H9 (cell line): ENCODE data around the gene CEP170B. TPM values are rescaled to one million over a fixed set of nuclear protein-coding genes. Genes with fewer than 3 reads are reported as not detected.

Experiments
- DNase-seq: peaks from one replicate; pipeline ENCODE4 v3.0.0-alpha.2; 2017
- H2AFZ ChIP-seq: one replicate; pipeline ENCODE4 v1.6.1; 2013; ENCODE audit warnings: mild to moderate bottlenecking, low read length, control low read depth, moderate library complexity
- H2AK5ac ChIP-seq: 2 replicates; pipeline ENCODE4 v1.6.1; 2013; ENCODE audit warnings: low read length, control low read depth, mixed read lengths; ENCODE audit not compliant: insufficient read length
- H2BK120ac ChIP-seq: one replicate; pipeline ENCODE4 v1.6.1; 2013; ENCODE audit warnings: low read depth, mild to moderate bottlenecking, low read length, control low read depth, inconsistent platforms; ENCODE audit not compliant: poor library complexity, severe bottlenecking
- H2BK12ac ChIP-seq: 2 replicates; pipeline ENCODE4 v1.6.1; 2013; ENCODE audit warnings: low read length, control low read depth, mixed read lengths, low read depth; ENCODE audit not compliant: insufficient read length
- H2BK15ac ChIP-seq: 2 replicates; pipeline ENCODE4 v1.6.1; 2013; ENCODE audit warnings: low read depth, low read length, control low read depth
- H2BK20ac ChIP-seq: one replicate; pipeline ENCODE4 v1.6.1; 2013; ENCODE audit warnings: low read depth, mild to moderate bottlenecking, low read length, control low read depth, inconsistent platforms; ENCODE audit not compliant: poor library complexity, severe bottlenecking
- H2BK5ac ChIP-seq: 2 replicates; pipeline ENCODE4 v1.6.1; 2013; ENCODE audit warnings: low read length, control low read depth, mixed read lengths; ENCODE audit not compliant: insufficient read length
- H3K14ac ChIP-seq: 2 replicates; pipeline ENCODE4 v1.6.1; 2013; ENCODE audit warnings: low read length, control low read depth; ENCODE audit not compliant: insufficient read depth
- H3K18ac ChIP-seq: 2 replicates; pipeline ENCODE4 v1.6.1; 2013; ENCODE audit warnings: low read depth, mild to moderate bottlenecking, mixed read lengths, low read length, control low read depth; ENCODE audit not compliant: insufficient read length
- H3K23ac ChIP-seq: 2 replicates; pipeline ENCODE4 v1.6.1; 2013; ENCODE audit warnings: low read length, control low read depth, mixed read lengths, low read depth; ENCODE audit not compliant: insufficient read length
- H3K23me2 ChIP-seq: 2 replicates; pipeline ENCODE4 v1.6.1; 2013; ENCODE audit warnings: low read depth, mild to moderate bottlenecking, mixed read lengths, low read length, control low read depth; ENCODE audit not compliant: insufficient read length, poor library complexity, severe bottlenecking
- H3K27ac ChIP-seq: 2 replicates; pipeline ENCODE4 v1.5.1; 2013; ENCODE audit warnings: low read length, control low read depth, mixed read lengths, low read depth; ENCODE audit not compliant: insufficient read length
- H3K27me3 ChIP-seq: 2 replicates; pipeline ENCODE4 v1.6.1; 2013; ENCODE audit warnings: low read length, control low read depth, inconsistent platforms; ENCODE audit not compliant: insufficient read depth
- H3K4ac ChIP-seq: 2 replicates; pipeline ENCODE4 v1.6.1; 2013; ENCODE audit warnings: low read depth, mild to moderate bottlenecking, control low read depth, inconsistent platforms, low read length, moderate library complexity
- H3K4me1 ChIP-seq: 2 replicates; pipeline ENCODE4 v1.6.1; 2013; ENCODE audit warnings: low read length, control low read depth, inconsistent platforms; ENCODE audit not compliant: insufficient read depth
- H3K4me2 ChIP-seq: 2 replicates; pipeline ENCODE4 v1.6.1; 2013; ENCODE audit warnings: low read length, control low read depth, mixed read lengths; ENCODE audit not compliant: insufficient read length, insufficient read depth
- H3K56ac ChIP-seq: 2 replicates; pipeline ENCODE4 v1.6.1; 2013; ENCODE audit warnings: low read depth, mild to moderate bottlenecking, mixed read lengths, low read length, control low read depth; ENCODE audit not compliant: insufficient read length
- H3K79me1 ChIP-seq: 2 replicates; pipeline ENCODE4 v1.6.1; 2013; ENCODE audit warnings: low read depth, mild to moderate bottlenecking, moderate library complexity, low read length, control low read depth, inconsistent platforms; ENCODE audit not compliant: insufficient read depth, poor library complexity, severe bottlenecking
- H3K79me2 ChIP-seq: 2 replicates; pipeline ENCODE4 v1.6.1; 2013; ENCODE audit warnings: low read length, control low read depth, inconsistent platforms; ENCODE audit not compliant: insufficient read depth
- H3K9ac ChIP-seq: 2 replicates; pipeline ENCODE4 v1.6.1; 2013; ENCODE audit warnings: low read length, control low read depth, mixed read lengths; ENCODE audit not compliant: insufficient read length; ENCODE audit errors: extremely low read depth
- H3K9me3 ChIP-seq: one replicate; pipeline ENCODE4 v1.6.1; 2013; ENCODE audit warnings: low read depth, low read length, inconsistent platforms; ENCODE audit not compliant: control insufficient read depth
- H3T11ph ChIP-seq: one replicate; pipeline ENCODE4 v1.6.1; 2013; ENCODE audit warnings: mild to moderate bottlenecking, low read length, control low read depth, inconsistent platforms
- H4K20me1 ChIP-seq: one replicate; pipeline ENCODE4 v1.6.1; 2013; ENCODE audit not compliant: control insufficient read depth, insufficient read length, insufficient read depth
- H4K5ac ChIP-seq: 2 replicates; pipeline ENCODE4 v1.6.1; 2013; ENCODE audit warnings: low read depth, mild to moderate bottlenecking, mixed read lengths, low read length, control low read depth; ENCODE audit not compliant: insufficient read length
- H4K8ac ChIP-seq: replicated peaks from 2 replicates; pipeline ENCODE4 v1.6.1; 2013; ENCODE audit warnings: low read length, control low read depth, mixed read lengths, low read depth; ENCODE audit not compliant: insufficient read length
- H4K91ac ChIP-seq: 2 replicates; pipeline ENCODE4 v1.6.1; 2013; ENCODE audit warnings: low read depth, mild to moderate bottlenecking, moderate library complexity, mixed read lengths, low read length, control low read depth; ENCODE audit not compliant: insufficient read length
- H3K27ac Mint-ChIP-seq, 3 experiments: 2 replicates in 2 of 3; 3 replicates in 1 of 3; pipeline ENCODE4 v1.8.0; 2020 to 2021; ENCODE audit warnings: mixed read lengths in 3 of 3, mild to moderate bottlenecking in 1 of 3, moderate library complexity in 1 of 3
- H3K27me3 Mint-ChIP-seq: 2 replicates; pipeline ENCODE4 v1.8.0; 2021; ENCODE audit warnings: low read depth, mild to moderate bottlenecking, moderate library complexity, mixed read lengths
- H3K36me3 Mint-ChIP-seq, 3 experiments: 2 replicates in 2 of 3; 3 replicates in 1 of 3; pipeline ENCODE4 v1.8.0; 2020 to 2021; ENCODE audit warnings: low read depth in 3 of 3, mixed read lengths in 3 of 3; ENCODE audit not compliant: insufficient read depth in 1 of 3
- H3K4me1 Mint-ChIP-seq, 2 experiments: 2 replicates each; pipeline ENCODE4 v1.8.0; 2020; ENCODE audit warnings: mixed read lengths in 2 of 2
- H3K4me3 Mint-ChIP-seq, 2 experiments: 2 replicates in 1 of 2; 3 replicates in 1 of 2; pipeline ENCODE4 v1.8.0; 2020 to 2021; ENCODE audit warnings: mild to moderate bottlenecking in 2 of 2, mixed read lengths in 2 of 2, moderate library complexity in 1 of 2
- H3K9me3 Mint-ChIP-seq, 2 experiments: 2 replicates in 1 of 2; 3 replicates in 1 of 2; pipeline ENCODE4 v1.8.0; 2020; ENCODE audit warnings: mild to moderate bottlenecking in 2 of 2, mixed read lengths in 2 of 2, moderate library complexity in 1 of 2
- WGBS: extraction: QIAGEN DNeasy Blood & Tissue Kit; methylation state at CpG from one replicate; pipeline ENCODE4 v1.1.7; 2013; ENCODE audit warnings: missing lambda C conversion rate, low lambda C conversion rate, mixed read lengths; ENCODE audit not compliant: insufficient read length; ENCODE audit errors: extremely low coverage; 5-methylcytosine and 5-hydroxymethylcytosine counted together
- total RNA-seq: library from RNA; stranded (reverse); gene quantifications from 2 replicates; pipeline ENCODE4 v1.2.1, GENCODE V29; 2021
- TF ChIP-seq, protein P1 (sequence below): fragments of 200-600 bp; sonication (generic); conservative IDR thresholded peaks from 3 replicates; pipeline ENCODE4 v1.8.0; 2021; ENCODE audit warnings: antibody characterized with exemption, mild to moderate bottlenecking

CEP170B gene
- total RNA-seq, 1 experiment from 2014 or later: 28.8 TPM

DNA sequence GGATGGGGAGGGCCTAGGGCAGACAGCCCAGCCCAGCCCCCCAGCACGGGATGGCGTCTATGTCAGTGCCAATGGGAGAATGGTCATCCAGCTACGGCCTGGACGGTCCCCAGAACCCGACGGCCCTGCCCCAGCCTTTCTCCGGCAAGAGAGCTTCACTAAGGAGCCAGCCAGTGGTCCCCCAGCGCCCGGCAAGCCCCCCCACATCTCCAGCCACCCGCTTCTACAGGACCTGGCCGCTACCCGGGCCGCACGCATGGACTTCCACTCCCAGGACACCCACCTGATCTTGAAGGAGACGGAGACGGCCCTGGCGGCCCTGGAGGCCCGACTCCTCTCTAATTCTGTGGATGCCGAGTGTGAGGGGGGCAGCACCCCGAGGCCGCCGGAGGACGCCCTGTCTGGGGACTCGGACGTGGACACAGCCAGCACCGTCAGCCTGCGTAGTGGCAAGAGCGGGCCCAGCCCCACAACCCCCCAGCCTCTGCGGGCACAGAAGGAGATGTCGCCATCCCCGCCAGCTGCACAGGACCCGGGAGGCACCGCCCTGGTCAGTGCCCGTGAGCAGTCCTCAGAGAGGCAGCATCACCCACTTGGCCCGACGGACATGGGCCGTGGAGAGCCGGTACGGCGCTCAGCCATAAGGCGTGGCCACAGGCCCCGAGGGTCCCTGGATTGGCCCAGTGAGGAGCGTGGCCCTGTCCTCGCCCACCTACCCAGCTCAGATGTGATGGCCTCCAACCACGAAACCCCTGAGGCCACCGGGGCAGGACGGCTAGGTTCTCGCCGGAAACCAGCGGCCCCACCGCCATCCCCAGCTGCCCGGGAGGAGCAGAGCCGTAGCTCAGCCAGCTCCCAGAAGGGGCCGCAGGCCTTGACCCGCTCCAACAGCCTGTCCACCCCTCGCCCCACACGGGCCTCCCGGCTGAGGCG is 21.9 kb downstream of the CEP170B start:
- Histone ChIP-seq H2BK20ac (no peak overlapping the region), H3K27me3 (no peaks in the 10 kb centered on the region), H3K9ac (no peak overlapping the region), H2BK5ac (no peak overlapping the region), H3K23me2 (no peaks in the 10 kb centered on the region), H2AK5ac (no peak overlapping the region), H3K56ac (no peak overlapping the region), H3K9me3 (no peaks in the 10 kb centered on the region), H2BK120ac (no peak overlapping the region), H3K14ac (no peak overlapping the region), H4K5ac (no peak overlapping the region), H4K20me1 (no peaks in the 10 kb centered on the region), H3K27ac (no peak overlapping the region), H3K18ac (no peak overlapping the region), H2BK15ac (no peak overlapping the region), H3K79me2 (no peaks in the 10 kb centered on the region), H4K91ac (no peak overlapping the region), H3T11ph (no peak overlapping the region), H3K4ac (no peak overlapping the region), H3K79me1 (no peaks in the 10 kb centered on the region), H3K23ac (no peak overlapping the region), H2BK12ac (no peak overlapping the region), H3K4me1 (no peaks in the 10 kb centered on the region), H4K8ac (no peak overlapping the region), H2AFZ (no peak overlapping the region), H3K4me2 (no peak overlapping the region)
- no peaks in the 10 kb centered on the region; the same call in 1 of the 2 replicates for H3K27me3 Mint-ChIP-seq
- TF ChIP-seq, protein P1, sequence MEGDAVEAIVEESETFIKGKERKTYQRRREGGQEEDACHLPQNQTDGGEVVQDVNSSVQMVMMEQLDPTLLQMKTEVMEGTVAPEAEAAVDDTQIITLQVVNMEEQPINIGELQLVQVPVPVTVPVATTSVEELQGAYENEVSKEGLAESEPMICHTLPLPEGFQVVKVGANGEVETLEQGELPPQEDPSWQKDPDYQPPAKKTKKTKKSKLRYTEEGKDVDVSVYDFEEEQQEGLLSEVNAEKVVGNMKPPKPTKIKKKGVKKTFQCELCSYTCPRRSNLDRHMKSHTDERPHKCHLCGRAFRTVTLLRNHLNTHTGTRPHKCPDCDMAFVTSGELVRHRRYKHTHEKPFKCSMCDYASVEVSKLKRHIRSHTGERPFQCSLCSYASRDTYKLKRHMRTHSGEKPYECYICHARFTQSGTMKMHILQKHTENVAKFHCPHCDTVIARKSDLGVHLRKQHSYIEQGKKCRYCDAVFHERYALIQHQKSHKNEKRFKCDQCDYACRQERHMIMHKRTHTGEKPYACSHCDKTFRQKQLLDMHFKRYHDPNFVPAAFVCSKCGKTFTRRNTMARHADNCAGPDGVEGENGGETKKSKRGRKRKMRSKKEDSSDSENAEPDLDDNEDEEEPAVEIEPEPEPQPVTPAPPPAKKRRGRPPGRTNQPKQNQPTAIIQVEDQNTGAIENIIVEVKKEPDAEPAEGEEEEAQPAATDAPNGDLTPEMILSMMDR: no peak
- peaks cover 2 to 9% (median 6%) of the 10 kb centered on the region in 3 experiments; a peak in 3 of 7 replicates for H3K36me3 Mint-ChIP-seq
- H3K27ac Mint-ChIP-seq: no peak overlapping the region
- peaks cover 0 to 2% of the 10 kb centered on the region in 2 experiments; a peak in 1 of 4 replicates for H3K4me1 Mint-ChIP-seq
- H3K9me3 Mint-ChIP-seq: peaks cover 0 to 5% of the 10 kb centered on the region in 2 experiments; a peak in 1 of 5 replicates
- no peak for DNase-seq
- H3K4me3 Mint-ChIP-seq: no peak overlapping the region
- WGBS: no CpG with 5 or more reads among the region's 59 CpGs
